NCI-H82 treated with DMSO at 0.1 percent for 48 hours (cell line): ENCODE results near the gene LEMD1.

Source experiments
- DNase-seq: peaks from one replicate; lab custom pipeline; 2025; ENCODE audit not compliant: unreplicated experiment; lab: John Stamatoyannopoulos, UW

The LEMD1 gene

DNA sequence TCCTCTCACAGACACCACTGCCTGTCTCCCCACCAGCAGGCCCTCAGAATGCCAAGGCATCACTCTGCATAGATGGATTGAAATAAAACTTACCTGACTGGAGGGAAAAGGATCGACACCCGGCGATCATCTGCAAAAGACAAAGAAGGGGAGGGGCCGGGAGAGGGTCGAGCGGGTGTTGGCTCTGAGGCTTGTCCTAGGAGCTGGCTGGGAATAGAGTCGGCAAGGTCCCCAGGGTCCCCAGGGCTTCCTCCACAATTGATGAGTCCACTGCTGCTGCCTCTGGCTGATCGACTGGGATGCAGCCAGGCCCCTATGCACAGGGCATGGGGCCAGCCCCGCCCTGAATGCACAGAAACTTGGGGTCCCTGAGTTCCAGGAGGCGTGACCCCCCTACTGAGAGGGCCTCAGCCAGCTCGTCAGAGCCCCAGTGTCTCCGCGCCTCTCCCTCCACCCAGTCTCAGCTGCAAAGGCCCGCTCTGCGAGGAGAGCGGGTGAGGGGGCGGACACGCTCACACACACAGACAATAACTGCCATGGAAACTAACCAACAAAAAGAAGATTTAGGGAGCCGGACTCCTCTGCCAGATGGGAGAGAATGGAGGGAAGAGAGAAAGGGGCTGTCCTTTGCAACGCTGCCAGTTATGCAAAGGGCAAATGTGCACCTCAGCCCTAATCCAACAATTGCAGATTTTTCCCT is 65.3 kb downstream of the LEMD1 start, which contains the start of gene KLHDC8A:
Gene KLHDC8A (minus strand): TSS at position 483 of the 700 bp plus-strand sequence. CDS start 13,318 bp downstream, outside the sequence.
- DNase-seq, result peak; percentile 53

DNA sequence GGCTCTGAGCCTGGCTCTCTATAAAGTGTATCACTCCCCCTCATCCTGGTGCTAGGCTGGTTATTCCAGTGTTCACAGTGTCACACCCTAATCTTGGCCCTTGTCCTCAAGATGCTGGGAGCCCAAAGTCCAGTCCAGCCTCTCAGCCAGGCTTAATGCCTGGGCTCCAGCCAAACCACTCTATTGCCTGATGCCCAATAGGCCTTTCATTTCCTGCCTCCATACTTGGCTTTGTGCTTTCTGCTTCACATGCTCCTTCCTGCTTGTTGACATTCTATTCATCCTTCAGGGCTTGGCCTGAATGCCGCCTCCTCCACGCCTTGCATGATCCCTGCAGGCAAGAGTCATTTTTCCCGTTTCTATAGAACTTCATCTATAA is 66.8 kb downstream of the LEMD1 start:
- DNase-seq, result no peak

DNA sequence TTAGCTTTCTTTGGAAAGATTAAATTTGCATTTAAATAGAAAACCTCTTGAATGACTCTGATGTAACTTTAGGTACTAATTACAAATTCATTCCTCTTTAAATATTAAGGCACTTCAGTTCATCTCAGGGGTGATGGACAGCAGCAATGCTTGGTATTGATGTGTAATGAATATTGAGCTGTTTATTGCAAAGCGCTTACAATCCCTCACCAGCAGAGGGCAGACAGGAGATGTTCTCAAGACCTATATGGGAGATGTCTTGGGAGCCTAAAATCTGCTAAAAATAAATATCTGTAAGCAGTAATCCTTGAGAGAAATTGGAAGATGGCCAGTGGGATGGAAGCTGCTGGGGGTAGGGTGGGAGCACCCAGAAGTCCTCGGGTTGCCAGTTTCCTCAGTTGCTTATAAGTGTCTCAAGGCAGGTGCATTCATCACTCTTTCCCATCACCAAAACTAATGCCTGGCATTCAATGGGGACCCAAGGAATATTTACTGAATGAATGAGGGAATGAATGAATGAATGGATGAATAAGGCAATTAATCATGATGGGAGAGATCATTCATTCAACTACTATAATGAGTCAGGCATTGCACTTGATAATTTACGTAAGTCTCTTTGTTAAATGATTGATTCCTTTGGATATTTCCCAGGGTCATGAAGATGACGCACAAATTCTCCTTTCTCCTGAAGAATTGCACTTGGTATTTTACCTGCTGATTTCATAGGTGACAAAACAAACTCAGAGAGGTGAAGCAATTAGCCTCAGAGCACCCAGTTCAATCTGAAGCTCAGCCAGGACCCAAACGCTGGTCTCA is 67.4 kb downstream of the LEMD1 start:
- DNase-seq, result peak; percentile 75

DNA sequence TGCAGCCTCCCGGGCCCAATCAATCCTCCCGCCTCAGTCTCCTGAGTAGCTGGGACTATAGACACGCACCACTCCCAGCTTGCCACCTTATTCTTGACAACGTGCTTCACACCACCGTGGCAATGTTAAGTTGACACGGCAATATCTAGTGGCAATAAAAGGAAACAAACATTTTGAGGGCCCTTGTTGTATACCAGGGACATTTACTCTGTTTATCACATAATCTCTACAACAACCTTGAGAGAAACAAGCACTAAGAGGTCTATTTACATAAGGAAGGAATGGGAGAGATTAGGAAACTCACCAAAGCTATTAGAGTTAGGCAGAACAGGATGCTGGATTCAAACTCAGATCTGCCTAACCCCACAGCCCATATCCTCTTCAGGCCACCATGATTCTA is 68.2 kb downstream of the LEMD1 start:
- no peak for DNase-seq

DNA sequence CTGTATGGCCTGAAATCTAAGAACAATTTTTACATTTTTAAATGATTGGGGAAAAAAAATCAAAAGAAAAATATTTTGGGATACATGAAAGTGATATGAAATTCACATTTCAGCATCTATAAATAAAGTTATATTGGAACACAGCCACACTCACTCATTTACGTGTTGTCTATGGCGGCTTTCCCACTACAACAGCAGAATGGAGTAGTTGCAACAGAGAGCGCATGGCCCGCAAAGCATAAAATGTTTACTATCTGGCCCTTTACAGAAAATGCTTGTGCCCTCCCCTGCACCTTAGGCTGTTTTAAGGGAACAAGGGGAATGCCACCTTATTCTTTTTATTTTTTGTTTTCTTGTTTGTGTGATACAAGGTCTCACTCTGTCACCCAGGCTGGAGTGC is 68.7 kb downstream of the LEMD1 start:
- no peak for DNase-seq

DNA sequence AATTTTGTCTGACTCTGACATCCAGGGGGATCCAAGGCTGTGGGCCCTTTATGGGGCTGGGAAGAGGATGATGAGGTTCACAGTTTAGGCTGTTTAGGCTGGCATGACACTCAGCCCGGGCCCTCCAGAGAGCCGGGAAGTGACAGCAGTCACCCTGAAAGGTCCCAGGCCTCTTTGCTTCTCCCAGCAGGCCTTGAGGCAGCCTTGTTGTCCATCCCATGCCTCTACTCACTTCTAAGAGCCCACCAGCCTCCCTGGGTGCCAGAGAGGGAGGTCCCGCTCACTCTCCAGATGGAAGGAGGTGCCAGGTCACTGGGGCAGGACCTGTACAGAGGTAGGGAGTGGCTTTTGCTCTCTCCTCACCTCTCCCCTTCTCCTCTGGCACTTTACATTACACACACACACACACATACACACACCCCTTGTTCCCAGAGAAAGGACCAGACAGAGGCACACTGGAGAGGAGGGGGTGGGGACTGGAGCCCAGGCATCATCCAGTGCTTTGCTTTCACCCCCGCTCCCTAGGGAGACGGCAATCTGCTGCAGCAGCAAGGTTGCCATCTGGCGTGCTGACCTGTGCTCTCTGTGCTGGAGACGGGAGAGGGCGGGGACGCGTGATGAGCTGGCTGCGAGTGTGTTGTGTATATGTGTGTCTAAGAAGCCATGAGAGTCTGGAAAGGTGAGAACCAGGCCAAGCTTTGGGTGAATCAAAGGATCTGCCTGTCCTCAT is 69.7 kb downstream of the LEMD1 start:
- DNase-seq, result peak; percentile 100

DNA sequence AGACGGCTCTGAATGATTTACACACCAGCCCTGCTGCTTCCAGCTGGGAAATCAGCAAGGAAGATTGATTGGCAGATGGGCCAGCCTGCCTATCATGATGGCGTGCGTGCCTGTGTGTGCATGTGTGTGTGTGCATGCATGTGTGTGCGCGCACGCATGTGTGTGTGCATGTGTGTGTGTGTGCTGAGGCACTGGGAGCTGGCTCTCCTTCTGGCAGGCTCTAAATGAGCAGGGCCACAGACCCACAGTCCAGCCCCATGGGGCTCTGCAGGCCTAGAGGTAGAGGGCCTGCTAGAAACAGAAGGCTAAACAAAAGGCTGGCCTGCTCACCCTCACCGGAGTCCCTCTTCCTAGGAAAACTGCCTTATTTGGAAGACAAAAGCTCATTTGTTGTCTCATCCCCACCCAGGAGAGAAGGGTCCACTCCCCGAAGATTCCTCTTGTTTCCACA is 71.1 kb downstream of the LEMD1 start:
- peak; percentile 85 for DNase-seq

DNA sequence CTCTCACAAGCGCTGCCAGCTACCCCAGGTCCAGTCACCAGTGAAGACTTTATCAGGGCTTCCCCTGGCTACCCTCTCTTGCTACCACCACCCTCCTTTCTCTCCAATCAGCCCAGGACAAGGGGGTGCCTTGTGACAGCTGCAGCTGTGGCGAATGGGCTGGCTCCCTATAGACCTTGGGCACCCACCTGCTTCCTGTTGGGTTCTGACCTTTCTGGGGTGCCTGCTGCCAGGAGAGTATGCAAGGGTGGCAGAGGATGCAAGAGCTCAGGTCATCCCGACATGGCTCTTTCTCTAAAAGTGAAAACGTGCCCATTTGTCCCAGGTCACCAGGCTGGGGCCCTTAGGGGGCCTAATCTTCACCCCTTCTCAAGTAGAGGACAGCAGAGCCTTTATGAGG is 71.7 kb downstream of the LEMD1 start:
- DNase-seq, result no peak

DNA sequence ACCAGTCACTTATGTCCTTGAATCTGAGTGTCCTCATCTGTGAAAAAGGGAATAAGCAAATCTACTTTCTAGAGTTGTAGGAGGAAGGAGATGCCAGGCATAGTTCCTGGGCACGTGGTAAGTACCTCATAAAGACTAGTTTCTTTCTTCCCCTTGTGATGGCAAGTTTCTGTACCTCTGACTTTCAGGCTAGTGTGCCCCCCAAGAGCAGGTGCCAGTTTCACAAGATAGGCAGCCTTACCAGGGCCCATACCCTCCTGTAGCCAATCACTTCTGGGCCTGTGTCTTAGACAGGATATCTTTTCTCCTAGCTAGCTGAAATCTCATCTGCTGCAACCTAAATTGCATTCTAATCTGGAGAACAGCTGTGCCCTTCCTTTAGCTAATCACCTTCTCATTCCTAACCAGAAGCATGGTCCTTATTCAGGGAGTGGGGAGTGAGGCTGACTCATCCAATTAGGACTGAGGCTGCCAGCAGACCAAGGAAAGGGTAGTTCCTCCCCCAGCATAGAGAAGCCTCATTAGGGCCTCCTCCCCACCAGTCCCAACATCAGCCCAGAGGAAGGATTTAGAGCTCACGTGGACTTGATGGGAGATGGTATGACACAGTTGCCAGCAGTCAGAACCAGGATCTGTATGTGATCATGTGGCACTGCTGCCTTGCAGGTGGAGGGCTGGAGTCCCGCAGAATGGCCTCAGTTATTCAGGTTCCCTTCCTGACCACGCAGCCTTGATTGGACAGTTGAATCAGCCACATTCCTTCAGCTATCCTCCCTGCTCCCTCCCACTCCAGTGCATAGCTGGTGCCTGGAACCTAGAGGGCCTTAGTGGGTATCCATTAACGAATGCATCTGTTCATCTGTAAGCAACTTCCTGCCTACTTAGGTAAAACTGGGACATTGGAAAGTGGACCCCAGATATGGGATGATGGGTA is 73.0 kb downstream of the LEMD1 start:
- peak; percentile 100 for DNase-seq

DNA sequence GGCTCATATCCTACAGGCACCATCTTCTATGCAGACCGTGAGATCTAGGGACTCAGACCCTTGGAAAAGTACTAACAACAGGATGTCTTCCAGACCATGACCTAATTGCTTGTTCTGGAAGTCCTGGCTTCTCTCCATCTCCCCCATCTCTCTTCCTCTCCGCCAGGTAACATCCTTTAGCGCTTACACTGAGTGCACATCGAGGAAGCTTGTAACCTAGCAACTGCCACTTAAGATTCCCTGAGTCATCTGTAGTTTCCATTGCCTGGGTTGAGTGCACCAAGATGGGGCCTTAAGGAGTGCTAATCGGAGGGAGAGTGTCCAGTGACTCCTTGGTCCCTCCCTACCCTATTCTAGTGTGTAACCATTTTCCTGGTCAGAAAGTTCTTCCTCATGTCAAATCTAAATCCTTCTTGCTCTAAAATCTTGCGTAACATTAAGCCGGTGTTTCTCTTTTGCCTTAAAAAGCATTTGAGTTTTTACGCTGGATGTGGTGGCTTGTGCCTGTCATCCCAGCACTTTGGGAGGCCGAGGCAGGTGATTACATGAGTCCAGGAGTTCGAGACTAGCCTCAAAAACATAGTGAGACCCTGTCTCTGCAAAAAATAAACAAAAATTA is 74.8 kb downstream of the LEMD1 start:
- no peak for DNase-seq

DNA sequence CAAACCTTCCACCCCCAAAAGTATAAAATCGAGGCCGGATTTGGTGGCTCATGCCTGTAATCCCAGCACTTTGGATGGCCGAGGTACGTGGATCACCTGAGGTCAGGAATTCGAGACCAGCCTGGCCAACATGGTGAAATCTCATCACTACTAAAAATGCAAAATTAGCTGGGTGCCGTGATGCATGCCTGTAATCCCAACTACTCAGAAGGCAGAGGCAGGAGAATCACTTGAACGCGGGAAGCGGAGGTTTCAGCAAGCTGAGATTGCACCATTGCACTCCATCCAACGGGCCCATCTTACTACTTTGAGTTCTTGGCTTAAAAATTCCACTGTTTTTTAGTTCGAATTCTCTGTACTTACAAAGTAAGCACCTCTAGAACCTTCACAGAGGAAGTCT is 76.1 kb downstream of the LEMD1 start:
- no peak for DNase-seq

DNA sequence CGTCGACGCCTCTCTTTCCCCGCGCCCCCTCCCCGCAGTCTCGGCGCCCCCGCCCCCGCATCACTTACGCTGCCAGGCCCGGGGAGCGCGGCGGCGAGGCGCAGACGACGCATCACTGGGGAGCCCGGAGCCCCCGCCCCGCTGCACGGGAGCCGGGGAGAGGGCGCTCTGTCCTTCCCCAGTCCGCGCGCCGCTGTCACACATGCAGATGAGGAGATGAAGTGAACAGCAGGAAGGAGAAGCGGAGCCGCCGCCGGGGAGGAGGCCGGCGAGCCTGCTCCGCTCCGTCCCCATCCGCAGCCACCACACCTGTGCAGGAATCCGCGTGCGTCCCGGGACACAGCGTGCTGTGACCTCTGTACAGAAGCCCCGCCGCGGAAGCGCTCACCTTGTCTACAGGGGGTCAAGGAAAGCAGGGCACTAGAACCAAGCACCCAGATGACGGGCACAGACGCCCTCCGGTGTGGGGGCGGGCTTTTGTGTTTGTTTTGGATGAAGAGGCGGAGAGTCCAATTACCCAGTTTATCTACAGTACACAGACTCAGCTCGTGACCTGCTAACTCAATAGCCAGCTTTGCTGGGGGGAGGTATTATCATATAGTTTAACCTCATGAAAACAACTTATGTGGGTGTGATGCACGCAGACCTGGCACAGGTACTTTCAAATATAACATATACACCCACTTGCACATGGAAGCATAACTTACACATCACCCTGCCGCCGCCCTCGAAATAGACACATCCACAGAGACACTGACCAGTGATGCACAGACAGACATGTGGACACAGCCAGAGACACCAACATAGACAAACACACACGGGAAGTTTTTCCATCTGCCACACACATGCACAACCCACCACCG is 77.6 kb downstream of the LEMD1 start:
- DNase-seq, result peak; percentile 43

DNA sequence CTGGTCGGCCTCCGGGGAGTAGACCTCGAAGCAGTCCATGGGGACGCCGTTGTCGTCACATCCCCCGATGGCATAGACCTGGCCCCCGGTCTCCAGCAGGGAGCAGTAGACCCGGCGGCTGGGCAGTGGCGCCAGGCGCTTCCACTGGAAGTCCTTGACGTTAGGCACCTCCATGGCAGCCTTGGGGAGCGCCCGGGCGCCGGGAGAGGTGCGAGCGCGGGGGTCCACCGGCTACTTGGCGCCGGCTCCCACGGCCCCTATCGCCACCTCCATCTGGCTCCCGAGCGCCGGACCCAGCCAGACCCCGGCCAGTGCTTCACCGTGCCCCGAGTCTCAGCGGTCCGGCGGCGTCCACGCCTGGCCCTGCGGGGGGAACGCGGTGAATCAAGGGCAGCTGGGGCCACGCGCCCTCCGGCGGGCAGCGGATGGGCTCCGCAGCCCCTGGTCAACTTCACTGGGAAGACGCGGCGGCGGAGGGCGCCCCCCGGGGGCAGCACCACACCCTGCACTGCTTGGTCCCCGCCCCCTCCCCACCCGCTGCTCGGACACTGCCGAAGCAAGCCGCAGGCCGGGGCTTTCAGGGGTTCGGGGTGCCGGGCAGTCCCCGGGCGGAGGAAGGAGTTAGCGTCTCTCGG is 78.3 kb downstream of the LEMD1 start:
- no peak for DNase-seq

DNA sequence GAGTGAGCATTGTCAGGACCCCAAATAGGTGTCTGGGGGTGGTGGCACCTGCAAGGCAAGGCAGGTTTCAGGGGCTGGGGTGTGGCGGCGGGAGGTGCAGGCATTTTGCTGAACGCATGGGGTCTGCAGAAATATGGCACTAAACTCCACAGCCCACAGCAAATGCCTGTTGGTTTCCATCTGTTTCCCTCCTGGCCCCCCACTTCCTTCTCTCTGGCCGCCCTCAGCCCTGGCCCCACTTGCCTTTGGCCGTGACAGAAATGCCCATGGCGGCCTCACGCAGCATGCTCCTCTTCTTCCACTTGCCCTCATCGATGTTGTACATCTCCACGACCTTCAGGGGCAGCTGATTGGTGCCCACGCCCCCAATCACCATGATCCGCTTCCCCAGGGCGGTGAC is 78.9 kb downstream of the LEMD1 start:
- no peak for DNase-seq

DNA sequence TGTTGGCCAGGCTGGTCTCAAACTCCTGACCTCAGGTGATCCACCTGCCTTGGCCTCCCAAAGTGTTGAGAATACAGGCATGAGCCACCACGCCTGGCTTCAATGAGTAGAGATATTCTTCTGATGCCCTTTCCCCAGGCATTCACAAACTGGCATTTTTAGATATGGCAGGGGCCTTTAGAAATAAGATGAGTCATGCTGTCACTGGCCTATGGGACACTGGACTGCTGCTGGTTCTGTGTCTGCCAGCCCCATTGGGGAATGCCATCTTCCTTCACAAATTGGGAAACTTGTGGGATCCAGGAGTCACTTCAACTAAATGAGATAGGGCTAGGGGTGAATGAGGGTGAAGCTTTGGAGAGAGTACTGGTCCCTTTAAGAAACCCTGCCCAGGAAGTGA is 81.2 kb downstream of the LEMD1 start:
- no peak for DNase-seq

DNA sequence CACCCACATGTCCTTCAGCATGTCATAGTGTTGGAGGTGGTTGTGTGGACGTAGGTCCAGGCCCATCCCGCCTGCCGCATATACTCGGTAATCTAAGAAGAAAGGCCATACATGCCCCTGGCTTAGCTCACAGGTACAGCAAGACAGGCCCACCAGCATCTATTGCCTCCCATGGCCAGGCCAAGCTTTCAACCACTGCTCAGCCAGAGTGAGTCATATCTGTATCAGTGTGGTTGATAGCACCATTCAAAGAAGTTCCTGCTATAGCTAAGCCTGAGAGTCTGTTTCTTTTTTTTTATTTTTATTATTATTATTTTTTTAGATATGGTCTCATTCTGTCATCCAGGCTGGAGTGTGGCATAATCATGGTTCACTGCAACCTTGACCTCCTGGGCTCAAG is 82.1 kb downstream of the LEMD1 start:
- DNase-seq, result no peak

DNA sequence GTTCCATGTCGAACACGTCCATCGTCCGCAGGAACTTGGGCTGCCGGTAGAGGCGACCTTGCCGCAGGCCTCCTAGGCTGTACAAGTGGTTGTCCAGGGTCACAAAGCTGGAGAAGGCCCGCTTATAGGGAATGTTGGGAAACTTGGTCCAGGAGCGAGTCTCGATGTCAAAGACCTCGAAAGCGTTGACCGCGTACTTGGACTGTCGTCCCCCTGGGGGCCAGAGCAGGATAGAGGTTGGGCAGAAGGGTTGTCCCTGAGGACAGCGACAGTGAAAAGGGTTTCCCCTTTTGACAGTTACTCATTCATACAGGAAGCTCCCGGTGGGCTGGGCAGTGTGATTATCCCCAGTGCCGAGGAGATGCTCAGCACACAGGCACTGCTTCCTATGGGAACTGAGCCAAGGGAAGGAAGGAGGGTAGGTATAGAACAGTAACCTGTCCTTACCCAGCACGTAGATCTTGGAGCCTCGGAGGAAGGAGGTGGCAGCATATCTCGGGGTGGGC is 82.6 kb downstream of the LEMD1 start:
- DNase-seq, result no peak

DNA sequence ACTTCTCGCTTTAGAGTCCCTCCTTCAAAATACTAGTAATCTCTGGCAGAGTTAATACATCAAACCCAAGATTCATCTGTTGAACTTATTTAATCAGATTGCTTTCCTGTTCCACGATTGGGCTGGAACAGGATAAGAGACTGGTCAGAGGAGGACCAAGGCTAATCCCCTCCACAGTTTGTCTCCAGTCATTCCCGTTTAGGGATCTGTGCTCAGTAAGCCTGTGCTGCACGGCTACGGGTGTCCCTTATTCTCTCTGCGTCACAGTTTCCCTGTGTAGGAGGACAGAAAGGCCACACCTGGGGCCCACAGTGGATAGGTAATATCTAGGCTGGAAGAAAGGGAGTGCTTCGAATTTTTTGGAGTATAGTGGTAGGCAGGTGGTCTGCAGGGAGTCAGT is 83.8 kb downstream of the LEMD1 start:
- DNase-seq, result peak; percentile 78

DNA sequence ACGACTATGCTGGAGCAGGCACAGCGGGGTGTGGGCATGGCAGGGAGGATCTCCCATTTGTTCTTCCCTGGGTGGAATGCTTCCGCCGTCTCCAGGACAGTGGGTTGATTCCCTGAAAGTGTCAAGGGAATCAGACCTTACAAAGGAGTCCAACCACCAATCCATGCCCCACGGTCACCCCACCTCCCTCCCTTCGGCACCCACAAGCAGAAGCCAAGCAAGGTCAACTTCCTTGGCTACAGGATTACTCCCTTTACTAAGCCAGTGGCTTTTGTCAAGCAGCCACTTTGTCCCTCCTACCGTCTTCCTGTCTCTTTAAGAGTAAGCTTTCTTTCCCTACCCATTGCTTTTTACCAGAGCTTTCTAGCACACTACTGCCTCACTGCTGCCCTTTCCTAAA is 84.4 kb downstream of the LEMD1 start:
- peak; percentile 50 for DNase-seq
